Measurements from ENCODE around the gene GLMN.

Gene GLMN

GRCh38 chr1:92315766-92316599 is 17.2 kb upstream of the GLMN start:
- DNase-seq (ENCODE audit: low read depth in 1 of 2, low spot score in 1 of 2): no peak
- TF ChIP-seq GABPA (IDR thresholded peaks at IDR 0.05; ENCODE audit: low read depth) (no peak), REST (IDR thresholded peaks at IDR 0.05; ENCODE audit: insufficient replicate concordance, low read depth) (no peak)
- no peak overlapping the region for H3K4me3 ChIP-seq (replicated peaks; ENCODE audit: insufficient read depth, low read length)
- H3K27me3 ChIP-seq (ENCODE audit: insufficient read depth, poor library complexity, severe bottlenecking): no peaks in the 10 kb centered on the region
- H3K27ac ChIP-seq (replicated peaks): no peak overlapping the region

GRCh38 chr1:92314024-92314423 is 15.2 kb upstream of the GLMN start:
- DNase-seq (ENCODE audit: low read depth in 1 of 2, low spot score in 1 of 2): no peak
- peak overlapping the region; percentile 31 for H3K27ac ChIP-seq (replicated peaks)
- no peak overlapping the region for H3K4me3 ChIP-seq (replicated peaks; ENCODE audit: insufficient read depth, low read length)
- H3K27me3 ChIP-seq (ENCODE audit: insufficient read depth, poor library complexity, severe bottlenecking): no peaks in the 10 kb centered on the region
- no peak for TF ChIP-seq SPI1 (IDR thresholded peaks at IDR 0.05; ENCODE audit: borderline replicate concordance, low read depth)

- TF ChIP-seq POLR2AphosphoS5 (IDR thresholded peaks at IDR 0.05; ENCODE audit: low read depth): no peak
- peak; percentile 30 for TF ChIP-seq CTCF (IDR thresholded peaks at IDR 0.05; ENCODE audit: insufficient read depth, low read length)
- H3K27ac ChIP-seq (replicated peaks): peak overlapping the region; percentile 52
- no peaks in the 10 kb centered on the region for H3K27me3 ChIP-seq (ENCODE audit: insufficient read depth, poor library complexity, severe bottlenecking)
- no peak for DNase-seq (ENCODE audit: low read depth in 1 of 2, low spot score in 1 of 2)
- no peak overlapping the region for H3K4me3 ChIP-seq (replicated peaks; ENCODE audit: insufficient read depth, low read length)
Measured at GRCh38 chr1:92310185-92310597, 11.4 kb upstream of the GLMN start.

GRCh38 chr1:92307980-92308379 is 9.2 kb upstream of the GLMN start:
- TF ChIP-seq POLR2AphosphoS5 (IDR thresholded peaks at IDR 0.05; ENCODE audit: low read depth) (no peak), REST (IDR thresholded peaks at IDR 0.05; ENCODE audit: insufficient replicate concordance, low read depth) (no peak), CTCF (IDR thresholded peaks at IDR 0.05; ENCODE audit: insufficient read depth, low read length) (no peak)
- H3K27me3 ChIP-seq (ENCODE audit: insufficient read depth, poor library complexity, severe bottlenecking): no peaks in the 10 kb centered on the region
- no peak for DNase-seq (ENCODE audit: low read depth in 1 of 2, low spot score in 1 of 2)
- H3K4me3 ChIP-seq (replicated peaks; ENCODE audit: insufficient read depth, low read length): no peak overlapping the region
- no peak overlapping the region for H3K27ac ChIP-seq (replicated peaks)

GRCh38 chr1:92306020-92306419 is 7.2 kb upstream of the GLMN start:
- Histone ChIP-seq H3K27ac (replicated peaks) (no peak overlapping the region), H3K4me3 (replicated peaks; ENCODE audit: insufficient read depth, low read length) (no peak overlapping the region), H3K27me3 (ENCODE audit: insufficient read depth, poor library complexity, severe bottlenecking) (no peaks in the 10 kb centered on the region)
- TF ChIP-seq POLR2AphosphoS5 (IDR thresholded peaks at IDR 0.05; ENCODE audit: low read depth) (no peak), CTCF (IDR thresholded peaks at IDR 0.05; ENCODE audit: insufficient read depth, low read length) (no peak), SPI1 (IDR thresholded peaks at IDR 0.05; ENCODE audit: borderline replicate concordance, low read depth) (no peak), REST (IDR thresholded peaks at IDR 0.05; ENCODE audit: insufficient replicate concordance, low read depth) (no peak), GABPA (IDR thresholded peaks at IDR 0.05; ENCODE audit: low read depth) (no peak)
- DNase-seq (ENCODE audit: low read depth in 1 of 2, low spot score in 1 of 2): peak in 1 of 2 experiments; percentile 30
